Measurements from ENCODE around the gene SATB2. TPM values are rescaled to one million over a fixed set of nuclear protein-coding genes. Genes with fewer than 3 reads are reported as not detected.

Gene SATB2
- polyA plus RNA-seq, 3 donors from 2014 or later = 0.07 TPM; not detected in 2

- Mint-ChIP-seq H3K36me3 (no peaks in the 10 kb centered on the region), H3K27ac (no peak overlapping the region)
Observed at GRCh38 chr2:199388728-199389268, 68.9 kb downstream of the SATB2 start.

DNA sequence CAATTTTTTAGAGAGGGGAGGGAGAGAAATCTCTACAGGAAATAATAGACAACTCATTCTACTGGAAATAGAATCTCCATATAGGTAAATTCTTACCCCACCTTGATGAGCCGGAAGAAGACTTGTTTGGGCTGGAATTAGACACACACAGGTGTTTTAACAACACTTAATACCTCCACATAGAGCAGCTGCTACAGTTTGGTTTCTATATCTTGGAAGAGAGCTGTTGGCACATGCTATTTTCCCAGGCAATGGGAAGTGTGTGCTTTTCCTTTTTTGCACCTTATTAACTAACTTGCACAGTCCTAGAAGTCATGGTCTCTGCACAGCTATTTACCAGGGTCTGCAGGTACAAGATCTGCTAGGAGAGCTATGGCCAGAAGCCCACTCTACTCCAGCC lies 73.7 kb downstream of the SATB2 start:
- H3K9me3 Mint-ChIP-seq = peaks cover 0 to 2% (median 0%) of the 10 kb centered on the region in 6 donors
- H3K27ac Mint-ChIP-seq = no peak overlapping the region
- H3K4me1 Mint-ChIP-seq = no peaks in the 10 kb centered on the region
- no peak for DNase-seq
- H3K36me3 Mint-ChIP-seq = no peaks in the 10 kb centered on the region
- H3K27me3 Mint-ChIP-seq (ENCODE audit: low read depth in 3 of 3) = peaks cover 0 to 4% (median 0%) of the 10 kb centered on the region in 3 donors
- no peak overlapping the region for H3K4me3 Mint-ChIP-seq

More at GRCh38 chr2:199388728-199389268, 68.9 kb downstream of the SATB2 start:
- no peaks in the 10 kb centered on the region for H3K4me1 Mint-ChIP-seq
- no peak for DNase-seq
- peaks cover 0 to 2% (median 2%) of the 10 kb centered on the region in 3 donors for H3K27me3 Mint-ChIP-seq (ENCODE audit: low read depth in 3 of 3)
- H3K4me3 Mint-ChIP-seq = no peak overlapping the region
- peaks cover 0 to 4% (median 0%) of the 10 kb centered on the region in 6 donors for H3K9me3 Mint-ChIP-seq

DNA sequence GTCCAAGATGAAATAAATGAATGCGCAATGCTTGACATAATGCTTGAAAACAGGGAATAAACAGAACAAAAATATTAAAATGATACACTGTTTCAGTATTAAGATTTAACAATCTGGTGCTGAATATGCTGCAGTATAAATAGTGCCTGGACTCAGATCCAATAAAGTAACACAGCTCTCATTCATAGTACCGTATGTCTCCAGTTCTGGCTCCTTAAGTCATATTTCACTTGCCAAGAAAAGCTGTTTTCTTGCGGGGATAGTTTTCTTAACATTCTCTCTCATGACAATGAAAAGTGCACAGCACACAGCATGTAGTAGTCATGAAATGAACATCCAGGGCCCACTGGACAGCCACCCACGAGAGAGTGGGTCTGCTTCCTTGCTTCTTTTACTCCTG lies 74.7 kb downstream of the SATB2 start:
- peaks cover 0 to 4% (median 0%) of the 10 kb centered on the region in 3 donors for H3K27me3 Mint-ChIP-seq (ENCODE audit: low read depth in 3 of 3)
- no peaks in the 10 kb centered on the region for H3K4me1 Mint-ChIP-seq
- no peak for DNase-seq
- H3K36me3 Mint-ChIP-seq = no peaks in the 10 kb centered on the region
- H3K27ac Mint-ChIP-seq = no peak overlapping the region
- peaks cover 0 to 2% (median 0%) of the 10 kb centered on the region in 6 donors for H3K9me3 Mint-ChIP-seq
- H3K4me3 Mint-ChIP-seq = no peak overlapping the region

DNA sequence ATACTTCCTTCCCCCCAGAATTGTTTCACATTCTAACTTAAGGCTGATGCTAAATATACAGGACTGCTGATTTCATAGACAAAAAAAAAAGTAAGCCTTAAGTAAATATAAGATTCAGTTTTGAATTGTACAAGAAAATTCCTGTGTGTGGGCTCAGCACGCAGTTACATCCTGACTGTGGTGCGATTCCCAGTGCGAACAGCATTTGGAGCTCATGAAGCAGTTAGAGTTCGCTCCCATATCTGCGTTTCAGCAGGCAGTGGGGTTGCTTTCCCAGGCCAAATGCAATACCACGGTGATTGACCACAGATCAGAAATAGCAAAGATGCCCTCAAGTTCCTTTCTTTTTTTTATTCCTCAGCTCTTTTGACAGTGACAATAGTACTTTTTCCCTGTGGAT lies 75.6 kb downstream of the SATB2 start:
- no peaks in the 10 kb centered on the region for H3K4me1 Mint-ChIP-seq
- no peak overlapping the region for H3K27ac Mint-ChIP-seq
- no peaks in the 10 kb centered on the region for H3K36me3 Mint-ChIP-seq
- no peak overlapping the region for H3K4me3 Mint-ChIP-seq
- DNase-seq = no peak
- peaks cover 0 to 3% (median under 1%) of the 10 kb centered on the region in 3 donors for H3K27me3 Mint-ChIP-seq (ENCODE audit: low read depth in 3 of 3)
- H3K9me3 Mint-ChIP-seq = peaks cover 0 to under 1% (median 0%) of the 10 kb centered on the region in 6 donors

DNA sequence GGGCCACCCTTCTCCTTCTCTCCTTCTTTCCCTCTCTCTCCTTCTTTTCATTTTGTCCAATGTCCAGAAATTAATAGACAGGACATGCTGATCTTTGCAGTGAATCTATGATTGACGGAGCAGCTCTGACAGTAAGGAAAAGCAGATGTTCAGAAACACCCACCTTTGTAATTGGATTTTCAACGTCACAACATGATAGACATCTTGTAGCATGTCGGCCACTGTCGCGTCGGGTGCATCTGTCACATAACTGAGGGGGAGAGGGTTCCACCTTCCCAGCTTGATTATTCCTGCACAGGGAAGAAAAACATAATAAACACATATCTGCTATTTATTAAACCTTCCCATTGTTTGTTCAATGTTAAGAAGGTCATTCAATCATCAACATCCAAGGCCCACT lies 76.2 kb downstream of the SATB2 start:
- peaks cover 0 to 2% (median 1%) of the 10 kb centered on the region in 3 donors for H3K27me3 Mint-ChIP-seq (ENCODE audit: low read depth in 3 of 3)
- H3K9me3 Mint-ChIP-seq = no peaks in the 10 kb centered on the region
- H3K4me1 Mint-ChIP-seq = no peaks in the 10 kb centered on the region
- no peaks in the 10 kb centered on the region for H3K36me3 Mint-ChIP-seq
- no peak overlapping the region for H3K4me3 Mint-ChIP-seq
- DNase-seq = no peak
- no peak overlapping the region for H3K27ac Mint-ChIP-seq

GRCh38 chr2:199378948-199379650 lies 78.6 kb downstream of the SATB2 start:
- no peak overlapping the region for H3K27ac Mint-ChIP-seq
- H3K4me1 Mint-ChIP-seq = no peaks in the 10 kb centered on the region
- no peaks in the 10 kb centered on the region for H3K9me3 Mint-ChIP-seq
- no peaks in the 10 kb centered on the region for H3K36me3 Mint-ChIP-seq
- H3K4me3 Mint-ChIP-seq = no peak overlapping the region
- DNase-seq = no peak
- H3K27me3 Mint-ChIP-seq (ENCODE audit: low read depth in 3 of 3) = peaks cover 0 to 2% (median 1%) of the 10 kb centered on the region in 3 donors

DNA sequence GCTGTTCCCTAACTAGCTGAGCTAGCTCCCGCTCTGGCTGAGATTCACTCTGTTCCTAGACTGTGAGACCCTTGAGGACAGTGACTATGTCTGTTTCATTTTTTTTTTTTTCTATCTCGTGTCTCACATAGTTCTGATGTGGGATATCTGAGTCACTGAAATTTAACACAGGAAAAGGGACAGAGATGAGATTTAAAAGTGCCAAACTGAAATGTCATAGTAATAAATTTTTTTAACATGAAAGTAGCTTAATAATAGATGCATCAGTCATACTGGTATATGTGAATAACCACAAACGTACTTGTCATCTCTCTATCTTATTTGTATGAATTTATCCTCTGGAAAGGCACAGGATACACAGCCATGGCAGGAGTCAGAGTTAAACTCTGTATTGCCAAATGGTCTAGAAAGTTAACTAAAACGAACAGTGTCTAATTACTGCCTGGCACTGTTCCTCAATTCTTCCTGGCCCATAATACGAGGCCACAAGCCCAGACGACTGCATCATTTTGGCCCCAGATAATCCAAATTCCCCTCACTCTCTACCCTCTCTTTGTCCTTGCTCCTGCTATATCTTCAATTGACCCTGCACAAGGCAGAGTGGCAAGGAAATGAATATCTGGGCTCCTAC lies 87.5 kb downstream of the SATB2 start:
- Mint-ChIP-seq H3K4me1 (no peaks in the 10 kb centered on the region), H3K9me3 (no peaks in the 10 kb centered on the region), H3K27me3 (ENCODE audit: low read depth in 3 of 3) (no peaks in the 10 kb centered on the region), H3K36me3 (no peaks in the 10 kb centered on the region), H3K4me3 (no peak overlapping the region), H3K27ac (no peak overlapping the region)
- no peak for DNase-seq

DNA sequence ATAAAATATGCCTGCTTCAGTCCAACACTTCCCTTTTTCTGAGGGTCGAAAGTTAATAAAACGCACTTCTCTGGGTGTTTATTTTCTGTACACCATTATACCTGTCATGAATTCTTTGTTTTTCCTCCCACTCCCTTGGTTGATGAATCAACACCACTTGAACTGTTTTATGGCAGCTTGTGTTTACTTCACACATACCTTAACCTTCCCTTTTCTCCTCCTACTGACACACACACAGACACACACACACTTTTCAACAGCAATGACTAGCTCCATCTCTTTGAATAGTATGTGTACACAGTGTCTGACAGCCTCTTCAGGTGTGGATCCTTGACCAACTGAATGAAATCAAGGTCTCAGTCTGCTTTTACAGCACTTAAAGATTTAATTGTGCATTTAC lies 91.3 kb downstream of the SATB2 start:
- H3K9me3 Mint-ChIP-seq = peaks cover 0 to 4% (median 0%) of the 10 kb centered on the region in 6 donors
- H3K36me3 Mint-ChIP-seq = no peaks in the 10 kb centered on the region
- H3K27ac Mint-ChIP-seq = no peak overlapping the region

GRCh38 chr2:199364153-199364552 lies 93.6 kb downstream of the SATB2 start:
- Mint-ChIP-seq H3K4me3 (no peak overlapping the region), H3K27ac (no peak overlapping the region), H3K4me1 (no peaks in the 10 kb centered on the region), H3K36me3 (no peaks in the 10 kb centered on the region), H3K27me3 (ENCODE audit: low read depth in 3 of 3) (no peaks in the 10 kb centered on the region), H3K9me3 (peaks cover 0 to 4% (median 0%) of the 10 kb centered on the region in 6 donors)
- DNase-seq = no peak

More for the DNA sequence above, 91.3 kb downstream of the SATB2 start:
- Mint-ChIP-seq H3K4me1 (no peaks in the 10 kb centered on the region), H3K4me3 (no peak overlapping the region), H3K27me3 (ENCODE audit: low read depth in 3 of 3) (no peaks in the 10 kb centered on the region)
- DNase-seq = no peak

DNA sequence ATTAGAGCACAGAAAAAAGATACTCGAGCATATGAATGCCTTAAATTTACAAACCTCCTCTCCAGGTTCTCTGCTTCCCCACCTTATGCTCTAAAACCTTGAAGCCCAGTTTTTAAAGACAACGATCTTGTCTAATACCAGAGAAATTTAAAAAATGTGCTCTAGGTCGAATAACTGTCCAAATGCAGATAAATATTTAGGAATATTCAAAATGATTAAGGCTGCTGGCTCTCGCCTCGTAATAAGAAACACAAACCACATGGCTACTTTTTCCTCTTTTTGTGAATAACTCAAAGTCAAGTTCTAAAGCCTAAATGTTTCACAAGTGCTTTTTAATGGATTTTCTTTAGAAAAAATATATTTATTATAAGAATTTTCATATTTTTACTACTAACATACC lies 101.3 kb downstream of the SATB2 start:
- peaks cover 0 to 2% (median 0%) of the 10 kb centered on the region in 6 donors for H3K9me3 Mint-ChIP-seq
- no peaks in the 10 kb centered on the region for H3K4me1 Mint-ChIP-seq
- H3K36me3 Mint-ChIP-seq = no peaks in the 10 kb centered on the region
- DNase-seq = no peak
- H3K4me3 Mint-ChIP-seq = no peak overlapping the region
- no peaks in the 10 kb centered on the region for H3K27me3 Mint-ChIP-seq (ENCODE audit: low read depth in 3 of 3)
- no peak overlapping the region for H3K27ac Mint-ChIP-seq

DNA sequence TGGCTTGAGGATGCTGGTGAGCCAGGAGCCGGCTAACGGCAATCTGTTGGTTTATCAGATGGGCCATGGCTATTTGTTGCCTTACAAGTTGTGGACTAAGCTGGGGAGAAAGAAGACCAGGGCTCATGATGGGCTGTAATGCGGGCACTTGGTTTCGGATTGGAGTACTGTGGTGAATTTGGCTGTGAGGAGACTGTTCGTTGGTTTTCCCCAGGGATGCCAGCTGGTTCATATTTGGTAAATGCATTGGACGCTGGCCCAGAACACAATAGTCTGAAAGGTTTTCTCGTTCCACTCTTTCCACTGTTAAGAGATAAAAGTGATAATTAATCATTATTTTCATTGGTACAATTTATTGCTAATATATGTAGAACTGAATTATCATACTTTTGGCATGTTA lies 108.9 kb downstream of the SATB2 start:
- Mint-ChIP-seq H3K9me3 (peaks cover 0 to 4% (median 0%) of the 10 kb centered on the region in 6 donors), H3K4me1 (no peaks in the 10 kb centered on the region), H3K36me3 (peaks cover 0 to 7% (median 0%) of the 10 kb centered on the region in 3 donors), H3K27ac (no peak overlapping the region), H3K27me3 (ENCODE audit: low read depth in 3 of 3) (peaks cover 0 to 3% (median 2%) of the 10 kb centered on the region in 3 donors), H3K4me3 (no peak overlapping the region)
- DNase-seq = no peak

GRCh38 chr2:199344012-199344411 lies 113.7 kb downstream of the SATB2 start:
- Mint-ChIP-seq H3K9me3 (peaks cover 0 to 4% (median 0%) of the 10 kb centered on the region in 6 donors), H3K36me3 (peaks cover 0 to 7% (median 0%) of the 10 kb centered on the region in 3 donors), H3K4me3 (no peak overlapping the region), H3K27me3 (ENCODE audit: low read depth in 3 of 3) (peaks cover 0 to 3% (median 2%) of the 10 kb centered on the region in 3 donors), H3K27ac (no peak overlapping the region), H3K4me1 (no peaks in the 10 kb centered on the region)
- no peak for DNase-seq

- no peaks in the 10 kb centered on the region for H3K4me1 Mint-ChIP-seq
- H3K4me3 Mint-ChIP-seq = no peak overlapping the region
- DNase-seq = no peak
- peaks cover 0 to 4% (median 0%) of the 10 kb centered on the region in 6 donors for H3K9me3 Mint-ChIP-seq
- H3K27me3 Mint-ChIP-seq (ENCODE audit: low read depth in 3 of 3) = peaks cover 0 to 3% (median 2%) of the 10 kb centered on the region in 3 donors
- no peak overlapping the region for H3K27ac Mint-ChIP-seq
- H3K36me3 Mint-ChIP-seq = peaks cover 0 to 2% (median 0%) of the 10 kb centered on the region in 3 donors
Observed at GRCh38 chr2:199342334-199342733, 115.4 kb downstream of the SATB2 start.

DNA sequence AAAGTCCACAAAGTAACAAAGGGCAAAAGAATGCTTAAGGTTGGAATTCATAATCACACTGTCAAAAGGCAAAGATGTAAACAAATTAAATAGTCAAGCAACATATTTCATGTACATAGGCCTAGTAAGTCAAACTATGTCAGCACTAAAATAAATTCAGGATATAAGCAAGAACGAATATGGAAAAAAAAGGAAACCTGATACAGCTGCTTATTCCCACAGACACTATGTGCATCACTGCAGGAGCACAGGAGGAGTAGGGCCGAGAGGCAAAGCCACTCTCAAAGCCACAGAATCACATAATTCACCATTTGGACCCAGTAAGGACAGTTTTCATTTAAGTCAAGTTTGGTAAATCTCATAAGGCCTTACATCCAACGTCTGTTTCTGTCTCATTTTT lies 116.6 kb downstream of the SATB2 start:
- H3K4me1 Mint-ChIP-seq = no peaks in the 10 kb centered on the region
- no peak overlapping the region for H3K4me3 Mint-ChIP-seq
- H3K27ac Mint-ChIP-seq = no peak overlapping the region

More for the DNA sequence above, 116.6 kb downstream of the SATB2 start:
- no peaks in the 10 kb centered on the region for H3K36me3 Mint-ChIP-seq
- peaks cover 0 to 2% (median 0%) of the 10 kb centered on the region in 3 donors for H3K27me3 Mint-ChIP-seq (ENCODE audit: low read depth in 3 of 3)
- no peak for DNase-seq
- H3K9me3 Mint-ChIP-seq = peaks cover 0 to 4% (median 0%) of the 10 kb centered on the region in 6 donors
